ENCODE measurements around the gene CLNK. TPM values are rescaled to one million over a fixed set of nuclear protein-coding genes. Genes with fewer than 3 reads are reported as not detected.

CLNK gene
- polyA plus RNA-seq, 1 of the 3 experiments (the other 2 are of a cell fraction), result not detected

DNA sequence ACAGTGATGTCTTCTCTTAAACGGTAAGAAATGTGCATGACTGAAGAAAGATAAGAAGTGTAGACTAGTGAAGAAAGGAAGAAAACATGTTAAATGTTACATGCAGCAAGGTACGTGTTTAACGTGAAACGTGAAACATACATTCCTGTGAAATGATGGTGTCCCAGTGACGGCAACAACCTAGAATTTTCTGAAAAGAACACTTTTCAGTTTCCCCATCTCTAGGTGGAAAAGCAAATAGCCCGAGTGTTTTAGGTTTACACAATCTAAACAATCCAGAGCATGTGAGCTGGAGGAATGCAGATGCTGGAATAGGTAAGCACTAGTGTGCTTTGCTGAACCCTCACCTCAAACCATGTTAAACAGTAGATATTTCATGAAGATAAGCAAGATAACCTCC lies 60.7 kb downstream of the CLNK start (continued):
- no peak for TF ChIP-seq REST (IDR thresholded peaks at IDR 0.05; ENCODE audit: low read depth, low read length)
- TF ChIP-seq MEF2A (IDR thresholded peaks at IDR 0.05; ENCODE audit: borderline replicate concordance, low read depth), result no peak
- no peak for TF ChIP-seq GATA2 (CRISPR knock-in tag; IDR thresholded peaks at IDR 0.05)

DNA sequence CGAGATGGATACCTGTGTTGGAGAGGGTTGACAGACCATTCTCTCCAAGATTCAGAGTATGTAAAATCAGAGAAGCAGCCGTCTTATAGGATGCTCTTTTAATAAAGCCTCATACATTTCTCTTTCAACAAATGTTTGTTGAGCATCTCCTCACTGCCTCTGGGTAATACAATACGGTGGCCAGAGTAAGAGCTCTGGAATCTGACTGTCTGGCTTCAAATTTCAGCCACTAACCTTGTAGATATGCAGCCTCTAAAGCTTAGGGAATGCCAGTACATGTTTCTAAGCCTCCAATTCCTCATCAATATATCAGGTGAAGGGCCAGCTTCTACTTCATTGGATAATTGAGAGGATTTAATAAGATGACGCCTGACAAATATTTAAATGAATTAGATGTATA lies 61.3 kb downstream of the CLNK start:
- POLR2A ChIA-PET, result no interaction called here
- H3K27me3 ChIP-seq (ENCODE audit: insufficient read depth), result peaks cover 8% of the 10 kb centered on the region; the same call in 1 of the 2 replicates
- 10% methylated on average over 4 of the region's 4 CpGs for WGBS (ENCODE audit: low lambda C conversion rate)
- CTCF ChIA-PET, result no interaction called here
- H3K9ac ChIP-seq, result no peak overlapping the region
- no peak for TF ChIP-seq RFX5 (IDR thresholded peaks at IDR 0.05; ENCODE audit: low read length)
- no peak for TF ChIP-seq EZH2phosphoT487 (IDR thresholded peaks at IDR 0.05; ENCODE audit: borderline replicate concordance, low read depth)
- no peak overlapping the region for H2AFZ ChIP-seq (ENCODE audit: low read depth)
- H3K9me2 ChIP-seq, result no peaks in the 10 kb centered on the region
- no peaks in the 10 kb centered on the region for H3K79me2 ChIP-seq (ENCODE audit: insufficient read depth)
- no peak for DNase-seq
- no peaks in the 10 kb centered on the region for H3K4me1 ChIP-seq (ENCODE audit: control insufficient read depth in 1 of 2, insufficient read depth in 2 of 2, low read depth in 1 of 2, low read length in 1 of 2)
- no peak overlapping the region for H3K27ac ChIP-seq (ENCODE audit: low read depth in 2 of 2, low read length in 1 of 2)
- no peaks in the 10 kb centered on the region for H3K36me3 ChIP-seq (replicated peaks in 1 of 2; ENCODE audit: control insufficient read depth in 1 of 2, insufficient read depth in 2 of 2, low read length in 1 of 2)
- H3F3A ChIP-seq (replicated peaks; ENCODE audit: insufficient read depth), result no peaks in the 10 kb centered on the region
- no peak overlapping the region for H3K4me2 ChIP-seq
- H4K20me1 ChIP-seq (ENCODE audit: insufficient read depth), result no peaks in the 10 kb centered on the region
- no peak overlapping the region for H3K4me3 ChIP-seq (ENCODE audit: low read depth in 2 of 2, low read length in 1 of 2)
- H3K9me3 ChIP-seq, result no peaks in the 10 kb centered on the region

DNA sequence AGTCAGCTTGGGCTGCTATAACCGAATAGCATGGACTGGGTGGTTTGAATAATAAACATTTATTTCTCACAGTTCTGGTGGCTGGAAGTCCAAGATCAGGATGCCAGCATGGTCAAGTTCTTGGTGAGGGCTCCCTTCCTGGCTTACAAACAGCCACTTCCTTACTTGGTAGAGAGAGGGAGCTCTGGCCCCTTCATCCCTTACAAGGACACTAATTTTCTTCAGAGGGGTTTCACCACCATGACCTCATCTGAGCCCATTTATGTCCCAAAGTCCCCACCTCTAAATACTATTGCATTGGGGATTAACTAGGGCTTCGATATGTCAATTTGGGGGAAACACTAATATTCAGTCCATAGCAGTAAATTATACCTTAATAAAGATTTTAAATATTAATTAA lies 61.8 kb downstream of the CLNK start:
- TF ChIP-seq ELF1 (IDR thresholded peaks at IDR 0.05), result no peak
- TF ChIP-seq, protein P1, sequence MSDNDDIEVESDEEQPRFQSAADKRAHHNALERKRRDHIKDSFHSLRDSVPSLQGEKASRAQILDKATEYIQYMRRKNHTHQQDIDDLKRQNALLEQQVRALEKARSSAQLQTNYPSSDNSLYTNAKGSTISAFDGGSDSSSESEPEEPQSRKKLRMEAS (IDR thresholded peaks at IDR 0.05; ENCODE audit: low read depth), result no peak
- TF ChIP-seq USF2 (IDR thresholded peaks at IDR 0.05; ENCODE audit: borderline replicate concordance, low read depth, low read length), result no peak
- no peak for TF ChIP-seq EP300 (IDR thresholded peaks at IDR 0.05; ENCODE audit: borderline replicate concordance in 1 of 2, low read depth in 1 of 2, low read length in 1 of 2)
- no peak for TF ChIP-seq TCF12 (IDR thresholded peaks at IDR 0.05)
- TF ChIP-seq RXRA (IDR thresholded peaks at IDR 0.05; ENCODE audit: borderline replicate concordance, low read depth), result no peak
- TF ChIP-seq MEF2A (IDR thresholded peaks at IDR 0.05; ENCODE audit: borderline replicate concordance, low read depth), result no peak
- no peak overlapping the region for H3K27ac ChIP-seq (ENCODE audit: low read depth in 2 of 2, low read length in 1 of 2)
- H3K36me3 ChIP-seq (replicated peaks in 1 of 2; ENCODE audit: control insufficient read depth in 1 of 2, insufficient read depth in 2 of 2, low read length in 1 of 2), result no peaks in the 10 kb centered on the region
- H3K4me1 ChIP-seq (ENCODE audit: control insufficient read depth in 1 of 2, insufficient read depth in 2 of 2, low read depth in 1 of 2, low read length in 1 of 2), result no peaks in the 10 kb centered on the region
- no peaks in the 10 kb centered on the region for H3K9me2 ChIP-seq
- H3K27me3 ChIP-seq (ENCODE audit: insufficient read depth), result peaks cover 8% of the 10 kb centered on the region; the same call in 1 of the 2 replicates
- ChIA-PET POLR2A (no interaction called here), CTCF (no interaction called here)
- H3K9ac ChIP-seq, result no peak overlapping the region
- no peak overlapping the region for H3K4me2 ChIP-seq
- H3F3A ChIP-seq (replicated peaks; ENCODE audit: insufficient read depth), result no peaks in the 10 kb centered on the region
- H2AFZ ChIP-seq (ENCODE audit: low read depth), result no peak overlapping the region
- DNase-seq, result no peak
- H3K79me2 ChIP-seq (ENCODE audit: insufficient read depth), result no peaks in the 10 kb centered on the region
- no peak overlapping the region for H3K4me3 ChIP-seq (ENCODE audit: low read depth in 2 of 2, low read length in 1 of 2)
- WGBS (ENCODE audit: low lambda C conversion rate), result 5% methylated on average over 2 of the region's 2 CpGs
- H3K9me3 ChIP-seq, result no peaks in the 10 kb centered on the region
- H4K20me1 ChIP-seq (ENCODE audit: insufficient read depth), result no peaks in the 10 kb centered on the region
